GM12892 (cell line): ENCODE measurements around the gene SMYD3.

Source experiments
- POLR2AphosphoS5 ChIP-seq: IDR thresholded peaks from 2 replicates; pipeline ENCODE4 v1.6.1; 2011; ENCODE audit warnings: low read depth, low read length, control low read depth
- TAF1 ChIP-seq: IDR thresholded peaks from 2 replicates; pipeline ENCODE4 v1.6.1; 2011; ENCODE audit warnings: low read depth, mild to moderate bottlenecking, control low read depth, low read length, borderline replicate concordance

- TF ChIP-seq POLR2AphosphoS5 = no peak
- TF ChIP-seq TAF1 = no peak
These were observed 698.9 kb downstream of the SMYD3 start for GRCh38 chr1:245807954-245808719.
